KOPT-K1 (cell line): ENCODE data around the gene COLEC12.

Experiments
- H3K27ac ChIP-seq: fragments of 200-600 bp; sonication (generic); 2 replicates; pipeline ENCODE4 v1.5.1; 2016; ENCODE audit warnings: antibody characterized with exemption, mild to moderate bottlenecking, low read depth, low read length; ENCODE audit not compliant: poor library complexity, severe bottlenecking
- H3K36me3 ChIP-seq: fragments of 200-600 bp; sonication (generic); 2 replicates; pipeline ENCODE4 v1.5.1; 2017; ENCODE audit warnings: antibody characterized with exemption, mild to moderate bottlenecking, low read length, moderate library complexity; ENCODE audit not compliant: insufficient read depth
- H3K9me3 ChIP-seq: fragments of 200-600 bp; sonication (generic); 2 replicates; pipeline ENCODE4 v1.5.1; 2017; ENCODE audit warnings: antibody characterized with exemption, low read length, mild to moderate bottlenecking; ENCODE audit not compliant: insufficient read depth, poor library complexity, severe bottlenecking

Gene COLEC12

GRCh38 chr18:350953-351572, 149.4 kb downstream of the COLEC12 start:
- Histone ChIP-seq H3K27ac (no peak overlapping the region), H3K9me3 (no peaks in the 10 kb centered on the region), H3K36me3 (no peaks in the 10 kb centered on the region)

DNA sequence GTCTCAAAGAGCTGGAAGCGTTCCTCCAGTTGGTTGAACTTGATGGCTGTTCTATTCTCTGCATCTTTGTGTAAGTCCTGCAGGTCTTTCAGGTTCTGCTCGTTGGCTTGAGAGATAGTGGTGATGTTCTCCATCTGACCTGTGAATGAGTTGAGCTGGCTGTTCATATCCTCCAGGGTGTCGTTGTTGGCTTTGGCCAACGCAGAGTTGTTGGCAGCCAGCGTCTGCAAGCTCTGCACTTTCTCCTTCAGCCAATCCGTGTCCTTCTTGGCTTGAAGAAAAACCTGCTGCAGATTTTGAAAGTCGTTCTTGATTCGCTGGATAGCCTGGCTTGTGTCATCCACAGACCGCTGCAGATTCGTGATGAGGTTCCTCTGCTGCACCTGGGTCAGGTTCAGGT, 153.9 kb downstream of the COLEC12 start:
- no peaks in the 10 kb centered on the region for H3K9me3 ChIP-seq
- no peak overlapping the region for H3K27ac ChIP-seq
- H3K36me3 ChIP-seq: no peaks in the 10 kb centered on the region

DNA sequence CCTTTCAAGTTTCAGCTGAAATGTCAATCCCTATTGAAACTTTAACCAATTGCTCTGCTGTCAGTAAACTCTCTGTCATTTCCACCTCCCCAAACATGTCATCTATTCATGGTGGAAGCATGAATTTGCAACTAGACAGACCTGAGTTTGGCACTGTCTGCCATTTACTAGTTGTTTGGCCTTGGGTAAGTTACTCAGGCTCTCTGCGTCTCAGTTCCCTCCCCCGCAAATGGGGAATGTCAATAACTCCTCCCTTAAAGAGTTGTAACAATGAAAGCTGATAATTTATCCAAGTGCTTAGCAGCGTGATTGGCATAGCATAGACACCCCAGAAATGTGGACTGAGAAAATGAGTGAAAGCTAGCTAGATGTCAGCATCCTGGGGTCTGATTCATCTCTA, 159.4 kb downstream of the COLEC12 start:
- Histone ChIP-seq H3K36me3 (no peaks in the 10 kb centered on the region), H3K27ac (no peak overlapping the region)

DNA sequence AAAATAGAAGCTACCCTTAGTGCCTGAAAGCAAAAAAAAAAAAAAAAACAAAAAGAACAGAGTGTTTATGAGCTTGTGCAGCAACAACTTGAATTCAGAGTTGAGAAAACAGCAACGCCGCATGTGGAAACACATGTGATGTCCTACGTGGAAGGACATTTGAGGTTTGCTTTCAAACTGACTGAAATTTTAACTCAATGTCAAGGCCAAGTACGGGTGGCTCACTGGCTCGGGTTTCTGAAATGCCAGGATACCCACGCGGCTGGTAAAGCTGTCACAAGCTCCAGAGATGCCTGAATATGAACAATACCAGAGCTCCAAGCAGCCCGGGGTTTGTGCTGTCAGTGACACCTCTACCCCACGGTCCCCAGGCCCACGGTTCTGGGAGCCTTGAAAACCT, 160.5 kb downstream of the COLEC12 start:
- Histone ChIP-seq H3K36me3 (no peaks in the 10 kb centered on the region), H3K27ac (no peak overlapping the region), H3K9me3 (no peaks in the 10 kb centered on the region)

More for the DNA sequence above, 159.4 kb downstream of the COLEC12 start:
- no peaks in the 10 kb centered on the region for H3K9me3 ChIP-seq

DNA sequence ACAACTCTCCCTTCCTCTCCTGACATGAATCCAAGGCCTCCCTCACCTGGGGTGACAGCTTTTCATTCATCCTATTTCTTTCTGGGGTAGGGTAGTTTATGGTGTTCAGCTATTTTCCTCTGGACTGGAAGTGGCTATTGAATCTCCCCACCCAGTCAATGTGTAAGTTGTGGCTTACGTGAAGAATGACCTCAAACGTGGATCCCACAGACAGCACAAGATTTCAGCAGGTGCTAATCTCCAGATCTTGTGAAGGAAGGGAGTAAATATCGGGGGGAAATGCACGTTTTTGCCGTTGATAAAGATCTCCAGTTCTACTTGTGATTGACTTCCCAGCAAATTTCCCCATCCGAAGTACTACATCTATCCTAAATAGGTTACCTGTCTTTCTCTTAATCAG, 161.3 kb downstream of the COLEC12 start:
- Histone ChIP-seq H3K27ac (no peak overlapping the region), H3K9me3 (no peaks in the 10 kb centered on the region), H3K36me3 (no peaks in the 10 kb centered on the region)

DNA sequence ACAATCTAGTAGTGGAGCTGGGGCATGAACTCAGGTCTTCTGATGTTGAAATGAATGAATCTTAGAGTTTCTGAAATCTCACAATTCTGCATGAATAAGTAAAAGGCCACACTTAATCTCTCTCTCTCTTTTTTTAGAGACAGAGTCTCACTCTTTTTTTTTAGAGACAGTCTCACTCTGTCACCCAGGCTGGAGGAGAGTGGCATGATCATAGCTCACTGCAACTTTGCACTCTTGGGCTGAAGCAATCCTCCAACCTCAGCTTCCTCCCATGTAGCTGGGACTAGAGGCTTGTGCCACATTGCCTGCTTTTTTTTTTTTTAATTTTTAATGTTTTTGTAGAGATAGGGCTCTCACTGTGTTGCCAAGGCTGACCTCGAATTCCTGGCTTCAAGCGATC, 163.8 kb downstream of the COLEC12 start:
- H3K27ac ChIP-seq: no peak overlapping the region
- no peaks in the 10 kb centered on the region for H3K36me3 ChIP-seq

GRCh38 chr18:335733-336132, 164.8 kb downstream of the COLEC12 start:
- Histone ChIP-seq H3K9me3 (no peaks in the 10 kb centered on the region), H3K36me3 (no peaks in the 10 kb centered on the region), H3K27ac (no peak overlapping the region)

More for the DNA sequence above, 163.8 kb downstream of the COLEC12 start:
- H3K9me3 ChIP-seq: no peaks in the 10 kb centered on the region

GRCh38 chr18:334575-335132, 165.8 kb downstream of the COLEC12 start:
- Histone ChIP-seq H3K36me3 (no peaks in the 10 kb centered on the region), H3K9me3 (no peaks in the 10 kb centered on the region), H3K27ac (no peak overlapping the region)

- no peak overlapping the region for H3K27ac ChIP-seq
- no peaks in the 10 kb centered on the region for H3K9me3 ChIP-seq
- H3K36me3 ChIP-seq: no peaks in the 10 kb centered on the region
These were observed 167.6 kb downstream of the COLEC12 start for GRCh38 chr18:332721-333510.

- Histone ChIP-seq H3K9me3 (no peaks in the 10 kb centered on the region), H3K27ac (no peak overlapping the region), H3K36me3 (no peaks in the 10 kb centered on the region)
These were observed 168.5 kb downstream of the COLEC12 start for GRCh38 chr18:332007-332406.

- no peaks in the 10 kb centered on the region for H3K36me3 ChIP-seq
- no peak overlapping the region for H3K27ac ChIP-seq
These were observed 169.2 kb downstream of the COLEC12 start for GRCh38 chr18:331221-331821.

DNA sequence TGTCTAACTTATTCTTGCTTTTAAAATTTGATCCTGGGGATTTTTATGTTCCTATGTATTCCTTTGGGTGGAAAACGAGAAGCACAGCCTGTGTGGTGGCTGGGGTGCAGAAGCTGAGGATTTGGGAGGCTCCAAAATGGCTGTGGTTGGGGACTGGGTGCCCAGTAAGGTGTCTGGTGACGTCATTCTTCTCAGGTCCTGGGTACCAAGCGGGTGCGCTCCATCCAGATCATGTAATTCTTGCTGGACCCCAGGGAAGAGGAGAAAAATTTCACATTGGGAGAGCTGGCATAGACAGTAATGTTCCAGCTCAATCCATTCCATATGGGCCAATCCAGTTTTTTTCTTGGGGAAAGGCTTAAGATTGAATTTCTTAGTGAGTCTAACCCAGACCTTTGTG, 171.6 kb downstream of the COLEC12 start:
- H3K9me3 ChIP-seq: no peaks in the 10 kb centered on the region
- H3K27ac ChIP-seq: no peak overlapping the region
- no peaks in the 10 kb centered on the region for H3K36me3 ChIP-seq

More at GRCh38 chr18:331221-331821, 169.2 kb downstream of the COLEC12 start:
- H3K9me3 ChIP-seq: no peaks in the 10 kb centered on the region

GRCh38 chr18:326846-327245, 173.7 kb downstream of the COLEC12 start:
- H3K9me3 ChIP-seq: no peaks in the 10 kb centered on the region
- no peaks in the 10 kb centered on the region for H3K36me3 ChIP-seq
- H3K27ac ChIP-seq: no peak overlapping the region

DNA sequence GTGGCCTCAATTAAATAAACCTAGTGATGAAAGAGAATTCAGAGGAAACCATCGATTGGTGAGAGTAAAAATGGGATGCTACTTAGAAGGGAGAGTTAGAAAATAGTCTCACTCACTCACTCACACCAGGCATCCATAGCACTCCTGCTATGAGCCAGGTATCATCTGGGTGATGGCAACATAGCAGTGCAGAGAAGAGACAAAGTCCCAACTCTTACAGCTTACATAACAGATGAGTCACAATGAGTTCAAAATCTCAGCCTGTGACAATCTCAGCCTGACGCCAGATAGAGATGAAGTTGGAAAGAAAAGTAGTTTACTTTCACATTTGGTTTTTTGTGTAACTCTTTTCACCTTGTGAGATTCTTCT, 177.3 kb downstream of the COLEC12 start:
- H3K27ac ChIP-seq: no peak overlapping the region

GRCh38 chr18:321865-322467, 178.5 kb downstream of the COLEC12 start:
- Histone ChIP-seq H3K27ac (no peak overlapping the region), H3K36me3 (no peaks in the 10 kb centered on the region), H3K9me3 (no peaks in the 10 kb centered on the region)

More for the DNA sequence above, 177.3 kb downstream of the COLEC12 start:
- Histone ChIP-seq H3K9me3 (no peaks in the 10 kb centered on the region), H3K36me3 (no peaks in the 10 kb centered on the region)
